ENCODE measurements around the gene LYZL2.
A peak's percentile ranks its signal among the peaks of the same experiment; 100 is the strongest.

DNA sequence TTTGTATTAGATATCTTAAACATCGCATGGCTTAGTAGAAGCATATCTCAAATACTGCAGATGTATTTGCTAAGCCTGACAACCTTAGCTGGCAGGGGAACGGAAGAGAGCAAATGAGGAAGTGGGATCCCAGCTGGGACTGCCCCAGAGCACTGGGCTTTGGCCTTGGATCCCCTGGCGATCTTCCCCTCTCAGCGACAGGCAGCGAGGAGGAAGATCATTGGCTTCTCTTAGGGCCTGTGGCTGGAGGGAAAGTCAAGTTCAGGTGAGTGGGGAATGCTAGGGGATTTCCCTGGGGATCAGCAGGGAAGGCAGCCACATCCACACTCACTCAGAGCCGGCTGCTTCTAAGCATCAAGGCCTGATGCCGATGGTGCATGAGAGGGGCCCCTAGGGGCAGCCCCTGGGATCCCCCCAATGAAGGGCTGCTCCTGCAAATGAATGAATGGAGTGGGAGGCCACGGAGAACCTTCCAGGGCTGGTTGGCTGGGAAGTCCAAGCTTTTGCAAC lies 42.0 kb downstream of the LYZL2 start:
- TF ChIP-seq, protein P1, sequence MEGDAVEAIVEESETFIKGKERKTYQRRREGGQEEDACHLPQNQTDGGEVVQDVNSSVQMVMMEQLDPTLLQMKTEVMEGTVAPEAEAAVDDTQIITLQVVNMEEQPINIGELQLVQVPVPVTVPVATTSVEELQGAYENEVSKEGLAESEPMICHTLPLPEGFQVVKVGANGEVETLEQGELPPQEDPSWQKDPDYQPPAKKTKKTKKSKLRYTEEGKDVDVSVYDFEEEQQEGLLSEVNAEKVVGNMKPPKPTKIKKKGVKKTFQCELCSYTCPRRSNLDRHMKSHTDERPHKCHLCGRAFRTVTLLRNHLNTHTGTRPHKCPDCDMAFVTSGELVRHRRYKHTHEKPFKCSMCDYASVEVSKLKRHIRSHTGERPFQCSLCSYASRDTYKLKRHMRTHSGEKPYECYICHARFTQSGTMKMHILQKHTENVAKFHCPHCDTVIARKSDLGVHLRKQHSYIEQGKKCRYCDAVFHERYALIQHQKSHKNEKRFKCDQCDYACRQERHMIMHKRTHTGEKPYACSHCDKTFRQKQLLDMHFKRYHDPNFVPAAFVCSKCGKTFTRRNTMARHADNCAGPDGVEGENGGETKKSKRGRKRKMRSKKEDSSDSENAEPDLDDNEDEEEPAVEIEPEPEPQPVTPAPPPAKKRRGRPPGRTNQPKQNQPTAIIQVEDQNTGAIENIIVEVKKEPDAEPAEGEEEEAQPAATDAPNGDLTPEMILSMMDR (IDR thresholded peaks at IDR 0.05; ENCODE audit: control extremely low read depth in 1 of 3, insufficient read depth in 1 of 3, low read depth in 1 of 3, low read length in 3 of 3), result peak; percentile 48 to 54 (median 49)
- TF ChIP-seq TAF1 (IDR thresholded peaks at IDR 0.05; ENCODE audit: low read depth, low read length), result no peak
- TF ChIP-seq NRF1 (IDR thresholded peaks at IDR 0.05; ENCODE audit: low read depth, low read length), result no peak
- TF ChIP-seq POLR2A (IDR thresholded peaks at IDR 0.05; ENCODE audit: control extremely low read depth in 1 of 2, low read depth in 2 of 2, low read length in 2 of 2), result no peak
- no peak for TF ChIP-seq NANOG (IDR thresholded peaks at IDR 0.05; ENCODE audit: insufficient read depth, low read depth, low read length, poor library complexity, severe bottlenecking)
- no peak for TF ChIP-seq EZH2 (IDR thresholded peaks at IDR 0.05; ENCODE audit: low read depth, low read length, severe bottlenecking)
- no peak for TF ChIP-seq YY1 (IDR thresholded peaks at IDR 0.05; ENCODE audit: low read depth, low read length)
- TF ChIP-seq, protein P2, sequence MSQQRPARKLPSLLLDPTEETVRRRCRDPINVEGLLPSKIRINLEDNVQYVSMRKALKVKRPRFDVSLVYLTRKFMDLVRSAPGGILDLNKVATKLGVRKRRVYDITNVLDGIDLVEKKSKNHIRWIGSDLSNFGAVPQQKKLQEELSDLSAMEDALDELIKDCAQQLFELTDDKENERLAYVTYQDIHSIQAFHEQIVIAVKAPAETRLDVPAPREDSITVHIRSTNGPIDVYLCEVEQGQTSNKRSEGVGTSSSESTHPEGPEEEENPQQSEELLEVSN (IDR thresholded peaks at IDR 0.05), result no peak
- TF ChIP-seq, protein P3, sequence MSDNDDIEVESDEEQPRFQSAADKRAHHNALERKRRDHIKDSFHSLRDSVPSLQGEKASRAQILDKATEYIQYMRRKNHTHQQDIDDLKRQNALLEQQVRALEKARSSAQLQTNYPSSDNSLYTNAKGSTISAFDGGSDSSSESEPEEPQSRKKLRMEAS (IDR thresholded peaks at IDR 0.05), result no peak
- TF ChIP-seq MAFK (IDR thresholded peaks at IDR 0.05; ENCODE audit: low read depth, low read length), result no peak
